Nephron (organoid): Measurements from ENCODE around the gene ZFAND3.

Experiments used
- H3K27ac Mint-ChIP-seq, 3 experiments: 2 replicates each; pipeline ENCODE4 v1.8.0; 2020; ENCODE audit warnings: mixed read lengths in 3 of 3, mild to moderate bottlenecking in 2 of 3, moderate library complexity in 1 of 3
- H3K27me3 Mint-ChIP-seq: 2 replicates; pipeline ENCODE4 v1.8.0; 2021; ENCODE audit warnings: low read depth, mild to moderate bottlenecking, moderate library complexity, mixed read lengths
- H3K36me3 Mint-ChIP-seq: 2 replicates; pipeline ENCODE4 v1.8.0; 2020; ENCODE audit warnings: low read depth, mixed read lengths
- H3K4me1 Mint-ChIP-seq: 2 replicates; pipeline ENCODE4 v1.8.0; 2020; ENCODE audit warnings: mixed read lengths
- H3K4me3 Mint-ChIP-seq, 3 experiments: 2 replicates each; pipeline ENCODE4 v1.8.0; 2020; ENCODE audit warnings: mild to moderate bottlenecking in 3 of 3, mixed read lengths in 3 of 3, moderate library complexity in 2 of 3
- H3K9me3 Mint-ChIP-seq: 2 replicates; pipeline ENCODE4 v1.8.0; 2020; ENCODE audit warnings: mixed read lengths
- CTCF ChIP-seq, 3 experiments: fragments of 200-600 bp; sonication (generic); IDR thresholded peaks; one replicate each; pipeline ENCODE4 v1.5.0; 2021; ENCODE audit warnings: antibody characterized with exemption in 3 of 3; ENCODE audit not compliant: unreplicated experiment in 3 of 3

Gene ZFAND3

GRCh38 chr6:38175786-38176185 lies 356.3 kb downstream of the ZFAND3 start:
- peaks cover 28% of the 10 kb centered on the region for H3K4me1 Mint-ChIP-seq
- TF ChIP-seq CTCF (IDR thresholded peaks at IDR 0.05; ENCODE audit: unreplicated experiment in 3 of 3): no peak
- no peaks in the 10 kb centered on the region for H3K9me3 Mint-ChIP-seq
- no peaks in the 10 kb centered on the region for H3K27me3 Mint-ChIP-seq
- H3K27ac Mint-ChIP-seq: no peak overlapping the region
- no peak overlapping the region for H3K4me3 Mint-ChIP-seq
- H3K36me3 Mint-ChIP-seq: peaks cover 14% of the 10 kb centered on the region

GRCh38 chr6:38176797-38177751 lies 357.5 kb downstream of the ZFAND3 start:
- Mint-ChIP-seq H3K4me3 (peak overlapping the region; percentile 16 to 26 (median 19)), H3K36me3 (peaks cover 10% of the 10 kb centered on the region), H3K27me3 (no peaks in the 10 kb centered on the region), H3K9me3 (no peaks in the 10 kb centered on the region), H3K27ac (peak overlapping the region; percentile 19 to 33 (median 20)), H3K4me1 (peaks cover 20% of the 10 kb centered on the region)
- no peak for TF ChIP-seq CTCF (IDR thresholded peaks at IDR 0.05; ENCODE audit: unreplicated experiment in 3 of 3)

GRCh38 chr6:38177882-38178583 lies 358.5 kb downstream of the ZFAND3 start:
- Mint-ChIP-seq H3K36me3 (peaks cover 10% of the 10 kb centered on the region), H3K9me3 (no peaks in the 10 kb centered on the region), H3K27me3 (no peaks in the 10 kb centered on the region), H3K27ac (no peak overlapping the region), H3K4me3 (no peak overlapping the region), H3K4me1 (peaks cover 20% of the 10 kb centered on the region)
- no peak for TF ChIP-seq CTCF (IDR thresholded peaks at IDR 0.05; ENCODE audit: unreplicated experiment in 3 of 3)

GRCh38 chr6:38178584-38178886 lies 359.0 kb downstream of the ZFAND3 start:
- H3K9me3 Mint-ChIP-seq: no peaks in the 10 kb centered on the region
- H3K4me1 Mint-ChIP-seq: peaks cover 20% of the 10 kb centered on the region
- peaks cover 8% of the 10 kb centered on the region for H3K36me3 Mint-ChIP-seq
- TF ChIP-seq CTCF (IDR thresholded peaks at IDR 0.05; ENCODE audit: unreplicated experiment in 3 of 3): no peak
- H3K27ac Mint-ChIP-seq: no peak overlapping the region
- H3K4me3 Mint-ChIP-seq: no peak overlapping the region
- no peaks in the 10 kb centered on the region for H3K27me3 Mint-ChIP-seq

- no peaks in the 10 kb centered on the region for H3K27me3 Mint-ChIP-seq
- no peak overlapping the region for H3K4me3 Mint-ChIP-seq
Measured at GRCh38 chr6:38179300-38179699, 359.8 kb downstream of the ZFAND3 start.

More at GRCh38 chr6:38179300-38179699, 359.8 kb downstream of the ZFAND3 start:
- H3K27ac Mint-ChIP-seq: no peak overlapping the region
- no peak for TF ChIP-seq CTCF (IDR thresholded peaks at IDR 0.05; ENCODE audit: unreplicated experiment in 3 of 3)
- peaks cover 20% of the 10 kb centered on the region for H3K4me1 Mint-ChIP-seq
- no peaks in the 10 kb centered on the region for H3K9me3 Mint-ChIP-seq
- H3K36me3 Mint-ChIP-seq: peaks cover 3% of the 10 kb centered on the region
